NCI-H526 treated with DMSO at 0.1 percent for 48 hours (cell line): ENCODE data around the gene MAGOHB.

Experiments
- DNase-seq: peaks from one replicate; lab custom pipeline; 2025; lab: John Stamatoyannopoulos, UW

MAGOHB gene

GRCh38 chr12:10554756-10555481 is 58.5 kb downstream of the MAGOHB start:
- DNase-seq: no peak

GRCh38 chr12:10554228-10554755 is 59.1 kb downstream of the MAGOHB start:
- no peak for DNase-seq
